ENCODE measurements around the gene LCTL. TPM values are rescaled to one million over a fixed set of nuclear protein-coding genes. Genes with fewer than 3 reads are reported as not detected.
A peak's percentile ranks its signal among the peaks of the same experiment; 100 is the strongest.

The LCTL gene
- total and polyA plus RNA-seq, 2 of the 8 experiments (the other 6 are each of a cell fraction or from before 2014, with no cell fraction given) = 5.5 to 6.2 TPM

DNA sequence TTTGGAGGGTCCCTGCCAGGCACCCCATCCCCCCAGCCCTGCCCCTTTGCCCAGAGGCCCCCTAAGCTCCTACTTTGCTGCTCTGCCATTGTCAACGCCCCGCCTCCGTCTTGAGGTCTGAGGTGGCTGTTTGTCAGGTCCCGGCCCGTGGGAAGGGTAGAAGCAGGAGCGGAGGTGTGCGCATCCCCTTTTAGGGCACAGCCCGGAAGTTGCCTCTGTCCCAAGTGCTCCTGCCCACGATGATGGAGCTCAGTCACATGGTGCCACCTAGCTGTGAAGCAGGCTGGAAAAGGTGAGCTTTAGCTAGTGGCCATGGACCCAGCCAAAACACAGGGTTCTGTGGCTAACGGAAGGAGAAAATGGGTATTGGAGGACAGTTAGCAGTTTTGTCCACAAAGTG is 28.5 kb upstream of the LCTL start:
- Histone ChIP-seq H3K4me1 (replicated peaks in 1 of 4; ENCODE audit: control insufficient read depth in 3 of 4, insufficient read depth in 4 of 4, low read length in 3 of 4) (no peaks in the 10 kb centered on the region), H3K27me3 (replicated peaks in 1 of 4; ENCODE audit: control insufficient read depth in 3 of 4, extremely low read depth in 1 of 4, insufficient read depth in 3 of 4, low read length in 3 of 4) (no peaks in the 10 kb centered on the region), H3K79me2 (ENCODE audit: control insufficient read depth in 1 of 2, insufficient read depth in 2 of 2, low read length in 2 of 2) (no peaks in the 10 kb centered on the region), H3K79me1 (ENCODE audit: low read depth, low read length) (no peaks in the 10 kb centered on the region), H4K20me1 (replicated peaks in 1 of 2; ENCODE audit: control insufficient read depth in 1 of 2, insufficient read depth in 2 of 2, low read length in 2 of 2) (no peaks in the 10 kb centered on the region), H3K9ac (replicated peaks in 1 of 4; ENCODE audit: extremely low read depth in 1 of 4, low read depth in 3 of 4, low read length in 3 of 4) (no peak overlapping the region), H4K91ac (replicated peaks; ENCODE audit: insufficient read length, low read length) (no peak overlapping the region), H3K4me3 (ENCODE audit: extremely low read depth in 1 of 4, insufficient read depth in 2 of 4, low read depth in 3 of 4, low read length in 4 of 4) (no peak overlapping the region), H3K18ac (ENCODE audit: extremely low read depth, low read length) (no peak overlapping the region), H3K23me2 (ENCODE audit: low read depth, low read length) (no peaks in the 10 kb centered on the region; the same call in 1 of the 2 replicates), H3K56ac (replicated peaks; ENCODE audit: insufficient read length, low read depth, low read length) (no peak overlapping the region), H2AFZ (ENCODE audit: low read length) (peak overlapping the region; percentile 45; the same call in 1 of the 2 replicates), H3K14ac (ENCODE audit: insufficient read length) (no peak overlapping the region), H3K9me3 (ENCODE audit: insufficient read depth in 2 of 2, low read depth in 1 of 2, low read length in 1 of 2) (no peaks in the 10 kb centered on the region), H3K27ac (ENCODE audit: low read depth, low read length) (no peak overlapping the region), H2BK120ac (replicated peaks; ENCODE audit: low read depth, low read length) (no peak overlapping the region), H2BK15ac (ENCODE audit: low read length) (no peak overlapping the region), H3K4ac (replicated peaks; ENCODE audit: insufficient read length, low read depth, low read length) (no peak overlapping the region), H2BK5ac (ENCODE audit: low read depth, low read length) (no peak overlapping the region), H2BK20ac (ENCODE audit: low read length) (no peak overlapping the region), H3K36me3 (ENCODE audit: control insufficient read depth in 2 of 4, insufficient read depth in 4 of 4, low read length in 3 of 4) (no peaks in the 10 kb centered on the region), H2BK12ac (ENCODE audit: low read depth, low read length) (no peak overlapping the region), H4K8ac (ENCODE audit: extremely low read depth, insufficient read depth, low read length) (peak overlapping the region; percentile 39; the same call in 1 of the 2 replicates), H4K5ac (ENCODE audit: insufficient read length, low read depth, low read length) (no peak overlapping the region), H3K23ac (ENCODE audit: insufficient read length) (no peak overlapping the region), H3K4me2 (ENCODE audit: insufficient read depth in 1 of 2, low read depth in 2 of 2, low read length in 2 of 2) (no peak overlapping the region), H2AK5ac (ENCODE audit: low read depth, low read length) (no peak overlapping the region)
- no peak for FAIRE-seq
- WGBS, 2 experiments (ENCODE audit: extremely low coverage in 1 of 2, insufficient coverage in 1 of 2, insufficient read length in 1 of 2, insufficient replicate concordance in 2 of 2, low coverage in 1 of 2, low lambda C conversion rate in 2 of 2, missing lambda C conversion rate in 1 of 2) = 81% methylated on average over 10 of the region's 10 CpGs; no CpG with 5 or more reads in 1 of the 2 experiments
- ChIA-PET POLR2A (ENCODE audit: partially characterized antibody) (no interaction called here), CTCF (ENCODE audit: partially characterized antibody) (interaction anchor here (0.7 to 2.1 kb wide), 9 partner anchors 9 to 313 kb away, joined by 3 to 7 read pairs (median 4); partner anchors contain the start of gene LCTL)
- peak; percentile 37 to 60 for TF ChIP-seq RAD21 (IDR thresholded peaks at IDR 0.05 in 1 of 2, conservative IDR thresholded peaks at IDR 0.05 in 1 of 2; ENCODE audit: low read depth in 2 of 2, low read length in 2 of 2)
- no peak for TF ChIP-seq RBBP5 (IDR thresholded peaks at IDR 0.05; ENCODE audit: borderline replicate concordance, low read depth, low read length)
- TF ChIP-seq MAX (IDR thresholded peaks at IDR 0.05) = 0 out of 2 replicates have a peak, but pooled peaks have one; percentile 52
- peak; percentile 18 to 34 (median 20); a peak in 3 of 4 replicates for TF ChIP-seq CTCF (IDR thresholded peaks at IDR 0.05; ENCODE audit: control extremely low read depth in 1 of 3, insufficient read depth in 1 of 3, low read depth in 1 of 3, low read length in 3 of 3)
- DNase-seq (ENCODE audit: low read depth in 1 of 2, low spot score in 2 of 2) = no peak

Data from H1 (cell line).